K562 (cell line): ENCODE measurements around the gene ILDR1.

Experiments
- GABPA ChIP-seq: fragments of 200-800 bp; sonication (Bioruptor generic); conservative IDR thresholded peaks from 2 replicates; pipeline ENCODE4 v1.6.1; 2016; ENCODE audit warnings: low read depth, missing genetic modification characterization, missing compliant biosample characterization
- GTF2F1 ChIP-seq: IDR thresholded peaks from 2 replicates; pipeline ENCODE4 v1.6.1; 2011; ENCODE audit warnings: low read depth, low read length, improper control_type of control experiment
- JUN ChIP-seq, 2 experiments: sonication (generic) in 1 of 2; formaldehyde crosslinking in 1 of 2; IDR thresholded peaks; 2 replicates each; pipeline versions ENCODE4 v1.6.1 to v1.8.0; 2012 to 2022; ENCODE audit warnings: borderline replicate concordance in 2 of 2, mild to moderate bottlenecking in 2 of 2, improper control_type of control experiment in 1 of 2, low read depth in 1 of 2, low read length in 1 of 2, missing genetic modification reagents in 1 of 2
- TF ChIP-seq, protein P1 (sequence below), 3 experiments: IDR thresholded peaks in 2 of 3; conservative IDR thresholded peaks in 1 of 3; 2 replicates each; pipeline ENCODE4 v1.5.1; 2011 to 2012; ENCODE audit warnings: low read length in 3 of 3, mild to moderate bottlenecking in 3 of 3, control low read depth in 2 of 3, improper control_type of control experiment in 1 of 3, inconsistent platforms in 1 of 3, low read depth in 1 of 3, mixed read lengths in 1 of 3, moderate library complexity in 1 of 3; ENCODE audit not compliant: insufficient read depth in 2 of 3

DNA sequence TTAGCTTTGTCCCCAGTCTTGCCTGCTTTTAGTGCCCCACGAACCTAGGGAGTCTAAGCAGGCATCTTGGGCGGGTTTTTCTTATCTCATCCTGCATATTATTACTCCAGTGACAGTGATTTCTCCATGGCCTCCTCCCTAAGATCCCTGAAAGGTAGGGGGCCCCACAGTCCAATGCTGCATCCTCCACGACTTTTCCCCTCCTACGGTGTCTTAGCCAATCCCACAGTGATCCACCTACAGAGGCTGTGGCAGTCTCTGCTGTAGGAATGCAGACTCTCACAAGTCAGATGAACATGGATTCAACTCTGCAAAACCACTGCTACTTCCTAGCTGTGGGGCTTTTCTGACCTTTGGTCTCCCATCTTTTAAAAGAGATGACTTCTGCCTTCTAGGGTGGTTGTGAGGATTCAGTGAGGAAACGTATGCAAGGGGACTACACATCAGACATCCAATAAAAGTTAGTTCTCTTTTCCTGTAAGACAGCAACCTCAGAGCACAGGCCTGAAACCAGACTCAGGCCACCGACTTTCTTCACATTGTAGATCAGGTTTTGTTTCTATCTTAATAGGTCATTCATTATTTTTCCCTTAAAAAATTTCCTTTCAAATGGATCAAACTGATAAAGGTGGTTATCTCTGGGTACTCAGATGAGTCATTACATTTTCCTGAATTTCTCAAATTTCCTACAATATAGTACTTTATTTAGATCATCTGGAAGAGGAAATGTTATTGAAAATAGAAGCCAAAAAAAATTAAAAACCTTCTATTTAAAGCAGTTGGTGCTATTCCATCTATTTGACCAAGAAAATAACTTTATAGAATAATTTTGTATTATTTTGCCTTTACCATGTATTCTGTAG, 23.2 kb downstream of the ILDR1 start:
- TF ChIP-seq, protein P1, sequence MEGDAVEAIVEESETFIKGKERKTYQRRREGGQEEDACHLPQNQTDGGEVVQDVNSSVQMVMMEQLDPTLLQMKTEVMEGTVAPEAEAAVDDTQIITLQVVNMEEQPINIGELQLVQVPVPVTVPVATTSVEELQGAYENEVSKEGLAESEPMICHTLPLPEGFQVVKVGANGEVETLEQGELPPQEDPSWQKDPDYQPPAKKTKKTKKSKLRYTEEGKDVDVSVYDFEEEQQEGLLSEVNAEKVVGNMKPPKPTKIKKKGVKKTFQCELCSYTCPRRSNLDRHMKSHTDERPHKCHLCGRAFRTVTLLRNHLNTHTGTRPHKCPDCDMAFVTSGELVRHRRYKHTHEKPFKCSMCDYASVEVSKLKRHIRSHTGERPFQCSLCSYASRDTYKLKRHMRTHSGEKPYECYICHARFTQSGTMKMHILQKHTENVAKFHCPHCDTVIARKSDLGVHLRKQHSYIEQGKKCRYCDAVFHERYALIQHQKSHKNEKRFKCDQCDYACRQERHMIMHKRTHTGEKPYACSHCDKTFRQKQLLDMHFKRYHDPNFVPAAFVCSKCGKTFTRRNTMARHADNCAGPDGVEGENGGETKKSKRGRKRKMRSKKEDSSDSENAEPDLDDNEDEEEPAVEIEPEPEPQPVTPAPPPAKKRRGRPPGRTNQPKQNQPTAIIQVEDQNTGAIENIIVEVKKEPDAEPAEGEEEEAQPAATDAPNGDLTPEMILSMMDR (IDR thresholded peaks at IDR 0.05 in 2 of 3, conservative IDR thresholded peaks at IDR 0.05 in 1 of 3; ENCODE audit: insufficient read depth in 2 of 3, low read depth in 1 of 3, low read length in 3 of 3): no peak
- TF ChIP-seq JUN (IDR thresholded peaks at IDR 0.05; ENCODE audit: borderline replicate concordance, low read depth, low read length) (no peak), JUN (CRISPR knock-in tag; IDR thresholded peaks at IDR 0.05; ENCODE audit: borderline replicate concordance) (no peak), GABPA (tag) (no peak), GTF2F1 (no peak)
